AG04449 (cell line): Measurements from ENCODE around the gene LIN7A.

ENCODE experiments used
- CTCF ChIA-PET: fragments of 350-600 bp; formaldehyde crosslinking; extraction: SDS; loops from one replicate; lab custom pipeline; 2021; ENCODE audit warnings: antibody characterized with exemption; lab: Yijun Ruan, JAX
- POLR2A ChIA-PET: fragments of 400-600, 350-600 bp; formaldehyde crosslinking; extraction: SDS; loops from one replicate; lab custom pipeline; 2020; ENCODE audit warnings: antibody characterized with exemption, inconsistent platforms; lab: Yijun Ruan, JAX
- DNase-seq: peaks from one replicate; pipeline ENCODE4 v3.0.0-alpha.2; 2010; ENCODE audit warnings: low read depth, low spot score
- H3K4me3 ChIP-seq: 2 replicates; pipeline ENCODE4 v1.5.1; 2011; ENCODE audit warnings: low read depth, mild to moderate bottlenecking, control low read depth, low read length
- CTCF ChIP-seq: IDR thresholded peaks from one replicate; pipeline ENCODE4 v1.5.1; 2011; ENCODE audit warnings: mild to moderate bottlenecking, moderate library complexity, low read length, control low read depth, inconsistent platforms; ENCODE audit not compliant: insufficient read depth; ENCODE audit errors: missing control alignments

Gene LIN7A

DNA sequence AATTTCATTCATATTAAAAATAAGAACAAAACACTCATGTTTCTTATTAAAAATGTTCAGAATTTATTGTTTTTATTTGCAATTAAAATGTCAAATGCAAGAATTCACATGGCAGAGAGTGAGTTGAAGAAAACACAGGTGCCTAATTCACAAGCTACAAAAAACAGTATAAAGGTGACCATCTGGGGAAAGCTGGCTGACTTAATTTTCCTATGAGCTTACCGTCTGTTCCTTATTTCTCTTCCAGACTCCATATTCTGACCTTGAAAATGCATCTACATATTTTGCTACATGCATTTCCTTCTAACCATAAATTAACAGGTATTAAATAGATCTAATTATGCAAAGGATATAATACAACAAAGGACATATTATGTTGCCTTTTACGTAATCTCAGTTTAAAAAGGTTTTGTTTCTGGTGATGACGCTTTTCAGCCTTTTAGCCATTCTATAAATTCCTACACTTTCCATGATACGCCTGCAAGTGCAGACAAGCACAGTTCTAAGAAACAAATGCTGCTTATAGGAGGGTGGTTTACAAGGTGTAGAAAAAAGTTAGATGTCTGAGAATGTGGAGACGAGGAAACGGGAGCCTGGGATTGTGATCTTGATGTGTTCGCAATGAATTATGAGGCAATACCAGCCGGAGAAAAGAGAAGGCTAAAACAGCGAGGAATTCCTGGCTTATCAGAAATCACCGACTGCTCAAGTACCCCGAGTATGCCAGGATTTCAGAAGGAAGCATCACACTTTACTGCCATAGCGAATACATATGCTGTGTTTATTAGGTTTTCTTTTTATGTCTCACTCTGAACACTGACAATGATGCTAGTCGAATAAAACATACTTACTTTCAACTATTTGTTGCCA lies 24.6 kb downstream of the LIN7A start:
- POLR2A ChIA-PET: no interaction called here
- CTCF ChIA-PET: no interaction called here
- no peak for TF ChIP-seq CTCF
- DNase-seq: no peak
- H3K4me3 ChIP-seq: no peak overlapping the region

- CTCF ChIA-PET: no interaction called here
These were observed 28.4 kb downstream of the LIN7A start for GRCh38 chr12:80909370-80909769.

DNA sequence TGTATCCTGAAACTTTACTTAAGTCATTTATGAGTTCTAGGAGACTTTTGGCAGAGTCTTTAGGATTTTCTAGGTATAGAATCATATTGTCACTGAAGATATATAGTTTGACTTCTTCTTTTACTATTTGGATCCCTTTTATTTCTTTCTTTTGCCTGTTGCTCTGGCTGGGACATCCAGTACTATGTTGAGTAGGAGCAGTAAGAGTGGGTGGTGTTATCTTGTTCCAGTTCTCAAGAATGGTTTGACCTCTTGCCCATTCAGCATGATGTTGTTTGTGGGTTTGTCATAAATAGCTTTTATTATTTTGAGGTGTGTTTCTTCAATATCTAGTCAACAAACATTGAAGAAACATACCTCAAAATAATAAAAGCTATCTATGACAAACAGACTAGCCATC lies 35.0 kb downstream of the LIN7A start:
- POLR2A ChIA-PET: no interaction called here
- CTCF ChIA-PET: no interaction called here
- H3K4me3 ChIP-seq: no peak overlapping the region
- no peak for TF ChIP-seq CTCF
- no peak for DNase-seq

More at GRCh38 chr12:80909370-80909769, 28.4 kb downstream of the LIN7A start:
- DNase-seq: no peak
- no peak for TF ChIP-seq CTCF
- POLR2A ChIA-PET: no interaction called here
- H3K4me3 ChIP-seq: no peak overlapping the region

DNA sequence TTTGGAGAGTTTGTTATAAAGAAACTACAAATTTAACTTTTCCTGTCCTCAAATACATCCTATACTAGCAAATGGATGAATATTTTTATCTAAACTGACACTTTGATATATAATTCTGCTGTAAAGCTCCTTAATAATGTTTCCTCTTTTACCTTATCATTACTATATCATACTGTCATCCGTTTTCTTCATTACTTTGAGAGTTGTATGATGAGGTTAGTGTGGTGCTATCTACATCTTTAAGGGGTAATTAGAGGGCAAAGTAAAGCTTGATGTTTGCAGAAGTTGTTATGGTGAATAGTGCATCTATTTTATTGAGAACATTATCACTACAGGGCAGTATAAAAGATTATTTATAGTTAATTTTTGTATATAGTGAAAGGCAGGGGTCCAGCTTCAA lies 36.1 kb downstream of the LIN7A start:
- CTCF ChIA-PET: no interaction called here
- POLR2A ChIA-PET: no interaction called here
- no peak overlapping the region for H3K4me3 ChIP-seq

DNA sequence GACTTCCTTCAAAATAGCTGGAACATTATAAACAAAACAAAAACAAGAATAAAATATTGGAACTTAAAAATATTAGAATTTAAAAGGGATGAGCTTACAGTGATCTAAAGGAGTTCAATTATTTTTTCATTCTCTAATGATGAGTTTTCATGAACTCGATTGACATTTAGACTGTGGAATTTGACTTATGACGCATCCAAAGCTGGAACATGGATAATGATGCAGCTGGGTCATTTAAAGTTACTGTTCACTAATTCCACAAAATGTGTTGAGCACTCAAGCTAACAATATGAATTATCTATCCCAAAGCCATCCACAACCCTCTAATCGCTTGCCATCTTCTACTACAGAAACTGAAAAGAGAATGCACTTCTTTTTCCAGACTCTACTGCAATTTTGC lies 42.5 kb downstream of the LIN7A start:
- DNase-seq: no peak
- ChIA-PET CTCF (interaction anchor here (1.3 kb wide), 1 partner anchor 20 kb away, joined by 4 read pairs; no protein-coding TSS in a partner anchor), POLR2A (no interaction called here)
- TF ChIP-seq CTCF: no peak
- no peak overlapping the region for H3K4me3 ChIP-seq

More for the DNA sequence above, 36.1 kb downstream of the LIN7A start:
- TF ChIP-seq CTCF: no peak
- DNase-seq: no peak

DNA sequence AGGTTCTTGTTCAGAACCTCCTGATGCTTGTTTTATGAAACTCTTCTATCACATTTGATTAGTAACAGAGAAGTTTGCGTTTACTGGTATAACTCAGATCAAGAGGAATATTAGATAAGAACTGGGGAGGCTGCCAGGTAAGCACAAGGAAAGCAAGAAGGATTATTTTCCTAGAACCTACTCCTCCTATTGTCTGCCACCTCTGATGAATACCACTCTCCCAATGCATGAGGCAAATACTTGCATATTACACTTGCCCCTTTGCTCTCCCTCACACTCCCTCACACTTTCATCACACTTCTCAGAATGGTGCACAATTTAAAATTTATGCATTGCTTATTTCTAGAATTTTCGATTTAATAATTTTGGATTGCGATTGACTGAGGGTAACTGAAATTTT lies 43.6 kb downstream of the LIN7A start:
- no peak for TF ChIP-seq CTCF
- ChIA-PET POLR2A (no interaction called here), CTCF (interaction anchor here (1.3 kb wide), 1 partner anchor 21 kb away, joined by 4 read pairs; no protein-coding TSS in a partner anchor)
- no peak overlapping the region for H3K4me3 ChIP-seq
- DNase-seq: no peak
